ENCODE results near the gene HSF2BP.
"Not testable (repeated sequence)": the region's sequence is repeated elsewhere in the genome, so short reads cannot be mapped to it uniquely, and the experiment has no call there.

HSF2BP gene

DNA sequence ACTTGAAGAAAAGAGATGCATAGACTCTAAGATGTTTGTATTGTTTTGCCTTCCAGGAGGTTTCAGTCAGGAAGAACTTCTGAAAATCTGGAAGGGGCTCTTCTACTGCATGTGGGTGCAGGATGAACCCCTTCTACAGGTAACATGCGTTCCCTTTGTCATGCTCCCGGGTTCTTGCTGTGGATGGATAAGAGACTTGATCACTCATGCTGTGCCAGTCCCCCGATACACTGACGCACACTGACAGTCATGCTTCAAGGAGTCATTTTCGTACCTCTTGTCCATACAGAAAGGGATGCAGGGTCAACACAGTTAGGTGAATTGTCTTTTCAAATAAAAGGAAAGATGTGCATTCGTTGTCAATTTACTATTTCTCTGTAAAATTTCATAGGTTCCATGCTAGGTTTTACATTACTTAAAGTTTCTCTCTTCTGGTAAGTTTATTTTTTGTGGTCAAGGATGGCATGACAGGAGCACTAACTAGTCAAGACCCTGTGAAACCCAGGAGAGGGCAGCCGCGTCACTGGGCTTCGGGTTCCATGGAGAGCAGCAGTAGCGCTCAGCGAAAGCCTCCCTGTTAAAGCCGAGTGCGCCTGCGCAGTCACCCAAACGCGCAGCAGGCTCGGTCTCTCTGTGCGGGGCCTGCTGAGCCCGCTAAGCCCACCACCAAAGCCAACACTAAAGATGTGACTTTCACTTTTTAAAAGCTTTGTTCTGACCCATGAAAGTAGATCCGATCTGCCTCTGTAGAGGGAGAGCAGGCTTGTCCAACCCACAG, 10.7 kb upstream of the HSF2BP start:
- no peak for DNase-seq
- Mint-ChIP-seq H3K9me3 (no peaks in the 10 kb centered on the region), H3K27ac (no peak overlapping the region), H3K4me1 (ENCODE audit: low read depth) (peaks cover 30% of the 10 kb centered on the region), H3K4me3 (no peak overlapping the region), H3K27me3 (no peaks in the 10 kb centered on the region), H3K36me3 (ENCODE audit: low read depth) (peaks cover 90% of the 10 kb centered on the region)

DNA sequence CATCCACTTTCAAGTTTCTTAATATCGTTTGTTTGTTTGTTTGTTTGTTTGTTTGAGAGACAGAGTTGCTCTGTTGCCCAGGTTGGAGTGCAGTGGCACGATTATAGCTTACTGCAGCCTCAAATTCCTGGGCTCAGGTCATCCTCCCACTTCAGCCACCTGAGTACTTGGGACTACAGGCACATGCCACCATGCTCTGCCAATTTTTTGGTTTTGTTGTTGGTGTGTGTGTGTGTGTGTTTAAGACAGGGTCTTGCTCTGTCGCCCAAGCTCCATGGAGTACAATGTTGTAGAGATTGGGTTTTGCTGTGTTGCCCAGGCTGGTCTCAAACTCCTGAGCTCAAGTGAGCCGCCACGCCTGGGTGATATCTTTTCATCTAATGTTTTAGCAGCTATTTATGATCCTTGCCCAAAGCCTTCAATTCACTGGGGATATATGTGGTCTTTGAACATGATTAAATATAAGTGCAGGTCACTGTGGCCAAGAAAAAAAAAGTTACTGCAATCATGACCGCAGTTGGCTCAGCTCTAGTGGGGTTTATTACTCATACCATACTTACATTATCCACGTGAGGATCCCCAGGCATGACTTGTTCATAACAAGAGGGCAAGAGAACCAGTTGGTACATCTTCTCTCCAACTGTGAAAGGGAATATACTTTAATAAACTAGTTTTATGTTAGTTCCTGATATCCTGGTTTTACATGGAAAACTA, 8.1 kb upstream of the HSF2BP start:
- DNase-seq: no peak
- peaks cover 52% of the 10 kb centered on the region for H3K4me1 Mint-ChIP-seq (ENCODE audit: low read depth)
- no peaks in the 10 kb centered on the region for H3K27me3 Mint-ChIP-seq
- peak overlapping the region; percentile 82 for H3K27ac Mint-ChIP-seq
- no peak overlapping the region for H3K4me3 Mint-ChIP-seq
- H3K9me3 Mint-ChIP-seq: no peaks in the 10 kb centered on the region
- H3K36me3 Mint-ChIP-seq (ENCODE audit: low read depth): peaks cover 92% of the 10 kb centered on the region

DNA sequence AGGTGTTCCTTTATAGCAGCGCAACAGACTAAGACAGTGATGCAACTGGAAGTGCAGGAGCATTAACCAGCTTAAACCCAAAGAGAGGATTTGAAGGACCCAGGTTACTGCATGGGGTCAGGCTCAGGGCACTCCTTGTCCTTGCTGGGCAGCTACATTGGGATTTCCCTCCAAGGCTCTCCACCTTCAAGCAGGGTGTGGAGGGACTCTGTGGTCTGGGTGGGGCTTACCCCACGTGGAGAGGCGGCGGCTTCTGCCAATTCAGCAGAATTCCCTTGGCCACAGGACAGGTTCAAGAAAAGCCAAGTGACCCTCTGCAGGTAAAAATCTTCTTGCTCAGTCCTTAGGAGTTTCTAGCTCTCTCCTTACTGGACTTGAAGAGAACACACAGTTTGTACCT, 6.6 kb upstream of the HSF2BP start:
- Mint-ChIP-seq H3K27me3 (no peaks in the 10 kb centered on the region), H3K36me3 (ENCODE audit: low read depth) (peaks cover 92% of the 10 kb centered on the region), H3K9me3 (no peaks in the 10 kb centered on the region), H3K4me1 (ENCODE audit: low read depth) (peaks cover 67% of the 10 kb centered on the region), H3K4me3 (no peak overlapping the region), H3K27ac (no peak overlapping the region)
- DNase-seq: no peak

DNA sequence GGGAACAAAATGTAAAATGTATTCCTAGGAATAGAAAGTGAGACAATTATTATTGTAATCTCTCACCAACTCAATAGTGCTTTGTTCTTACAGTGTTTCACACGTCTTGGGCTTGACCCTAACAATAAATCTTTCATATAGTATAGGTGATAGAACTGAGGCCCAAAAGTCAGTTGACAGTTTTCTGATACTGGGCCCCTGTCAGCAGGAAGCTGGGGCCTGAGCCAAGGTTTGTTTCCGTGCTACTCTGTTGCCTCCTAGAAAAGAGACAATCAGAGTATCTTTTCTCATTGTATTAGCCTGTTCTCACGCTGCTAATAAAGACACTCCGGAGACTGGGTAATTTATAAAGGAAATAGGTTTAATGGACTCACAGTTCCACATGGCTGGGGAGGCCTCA, 5.1 kb upstream of the HSF2BP start:
- H3K9me3 Mint-ChIP-seq: no peaks in the 10 kb centered on the region
- DNase-seq: no peak
- peak overlapping the region; percentile 65 for H3K27ac Mint-ChIP-seq
- no peak overlapping the region for H3K4me3 Mint-ChIP-seq
- peaks cover 70% of the 10 kb centered on the region for H3K4me1 Mint-ChIP-seq (ENCODE audit: low read depth)
- peaks cover 88% of the 10 kb centered on the region for H3K36me3 Mint-ChIP-seq (ENCODE audit: low read depth)
- no peaks in the 10 kb centered on the region for H3K27me3 Mint-ChIP-seq

DNA sequence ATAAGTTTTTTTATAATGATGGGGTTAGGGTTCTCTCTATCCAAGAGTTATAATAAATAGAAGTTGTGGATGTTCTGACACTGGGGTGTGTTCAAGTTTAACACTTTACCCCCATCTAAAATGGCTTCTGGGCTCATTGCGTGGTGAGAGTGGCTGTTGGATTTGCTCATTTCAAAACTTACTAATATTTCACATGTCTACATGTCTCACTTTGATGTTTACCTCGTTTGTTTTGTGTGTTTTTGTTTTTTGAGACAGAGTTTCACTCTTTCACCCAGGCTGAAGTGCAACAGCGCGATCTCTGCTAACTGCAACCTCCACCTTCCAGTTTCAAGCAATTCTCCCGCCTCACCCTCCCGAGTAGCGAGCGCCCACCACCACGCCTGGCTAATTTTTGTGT, 3.7 kb upstream of the HSF2BP start:
- no peak overlapping the region for H3K4me3 Mint-ChIP-seq
- DNase-seq: no peak

DNA sequence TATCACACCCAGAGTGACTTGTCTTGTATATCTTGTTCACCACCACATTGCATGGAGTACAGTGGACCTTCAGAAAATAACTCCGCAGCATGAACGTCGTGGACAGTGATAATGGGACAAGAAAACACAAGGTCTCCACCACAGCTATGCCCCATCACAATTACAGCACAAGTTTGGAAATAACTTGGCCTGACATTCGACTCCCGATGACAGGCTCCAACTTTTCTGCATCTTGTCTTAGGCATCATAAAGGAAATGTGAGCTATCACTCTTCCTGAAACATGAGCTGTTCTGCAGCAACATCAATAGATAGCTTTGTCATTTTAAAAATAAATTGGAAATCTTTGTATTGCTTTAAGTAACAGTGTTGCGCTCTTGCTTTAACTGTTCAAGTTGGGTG, 3.0 kb upstream of the HSF2BP start:
- no peaks in the 10 kb centered on the region for H3K27me3 Mint-ChIP-seq
- H3K4me3 Mint-ChIP-seq: peak overlapping the region; percentile 94
- peak overlapping the region; percentile 96 for H3K27ac Mint-ChIP-seq

More for the DNA sequence above, 3.7 kb upstream of the HSF2BP start:
- no peaks in the 10 kb centered on the region for H3K9me3 Mint-ChIP-seq
- no peaks in the 10 kb centered on the region for H3K27me3 Mint-ChIP-seq
- H3K4me1 Mint-ChIP-seq (ENCODE audit: low read depth): peaks cover 72% of the 10 kb centered on the region
- H3K27ac Mint-ChIP-seq: peak overlapping the region; percentile 81
- peaks cover 81% of the 10 kb centered on the region for H3K36me3 Mint-ChIP-seq (ENCODE audit: low read depth)

DNA sequence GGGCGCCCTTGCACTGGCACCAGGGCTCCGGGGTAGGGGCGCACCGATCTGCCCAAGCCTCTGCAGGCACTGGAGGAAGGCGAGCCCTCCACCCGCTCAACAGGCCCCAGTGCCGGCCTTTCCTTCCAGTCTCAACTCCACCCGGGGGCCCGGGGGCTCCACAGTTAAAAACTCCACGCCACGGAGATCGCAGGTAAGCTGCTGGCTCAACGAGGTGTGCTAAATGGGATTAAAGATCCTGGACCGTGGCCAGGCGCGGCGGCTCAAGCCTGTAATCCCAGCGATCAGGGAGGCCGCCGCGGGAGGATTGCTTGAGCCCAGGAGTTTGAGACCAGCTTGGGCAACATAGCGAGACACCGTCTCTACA, 536 bp downstream of the HSF2BP start:
- peaks cover 42% of the 10 kb centered on the region for H3K4me1 Mint-ChIP-seq (ENCODE audit: low read depth)
- H3K27me3 Mint-ChIP-seq: no peaks in the 10 kb centered on the region
- DNase-seq: no peak
- H3K27ac Mint-ChIP-seq: peak overlapping the region; percentile 94
- H3K4me3 Mint-ChIP-seq: peak overlapping the region; percentile 94
- H3K9me3 Mint-ChIP-seq: no peaks in the 10 kb centered on the region
- peaks cover 41% of the 10 kb centered on the region for H3K36me3 Mint-ChIP-seq (ENCODE audit: low read depth)

More for the DNA sequence above, 3.0 kb upstream of the HSF2BP start:
- H3K4me1 Mint-ChIP-seq (ENCODE audit: low read depth): peaks cover 68% of the 10 kb centered on the region
- H3K9me3 Mint-ChIP-seq: no peaks in the 10 kb centered on the region
- DNase-seq: no peak
- peaks cover 74% of the 10 kb centered on the region for H3K36me3 Mint-ChIP-seq (ENCODE audit: low read depth)

DNA sequence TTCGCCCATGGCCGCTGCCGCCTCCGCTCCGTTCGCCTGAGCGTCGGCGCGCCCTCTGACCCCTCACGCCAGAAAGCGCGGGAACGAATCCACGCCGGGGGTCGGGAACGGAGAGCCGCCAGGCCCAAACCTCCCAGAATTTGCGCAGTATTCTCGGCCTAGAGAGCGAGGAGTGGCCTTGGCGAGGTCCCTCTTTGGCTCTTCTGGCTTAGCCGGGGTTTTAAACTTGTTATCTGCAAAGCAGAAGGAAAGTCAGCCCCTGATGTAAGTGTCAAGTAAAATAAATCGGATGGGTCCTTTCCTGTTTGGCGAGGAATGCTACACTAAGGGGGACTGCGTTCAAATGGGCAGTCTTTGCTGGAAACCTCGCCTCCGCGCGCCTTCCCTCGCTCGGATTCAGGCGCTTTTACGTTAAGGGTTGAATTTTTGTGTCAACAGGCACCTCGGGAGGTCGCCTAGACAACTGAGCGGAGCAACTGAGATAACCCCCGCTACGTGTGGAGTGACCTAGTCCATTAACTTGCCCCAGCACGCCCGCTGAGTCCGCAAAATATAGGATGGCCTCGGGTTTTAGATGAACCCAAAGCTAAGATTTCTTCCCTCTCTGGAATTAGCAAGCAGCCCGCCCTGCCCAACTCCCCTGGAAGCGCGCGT, 1.1 kb downstream of the HSF2BP start:
- H3K36me3 Mint-ChIP-seq (ENCODE audit: low read depth): peaks cover 35% of the 10 kb centered on the region
- H3K27me3 Mint-ChIP-seq: no peaks in the 10 kb centered on the region
- H3K9me3 Mint-ChIP-seq: no peaks in the 10 kb centered on the region
- H3K4me1 Mint-ChIP-seq (ENCODE audit: low read depth): peaks cover 39% of the 10 kb centered on the region
- DNase-seq: no peak
- H3K4me3 Mint-ChIP-seq: peak overlapping the region; percentile 7
- H3K27ac Mint-ChIP-seq: peak overlapping the region; percentile 22

DNA sequence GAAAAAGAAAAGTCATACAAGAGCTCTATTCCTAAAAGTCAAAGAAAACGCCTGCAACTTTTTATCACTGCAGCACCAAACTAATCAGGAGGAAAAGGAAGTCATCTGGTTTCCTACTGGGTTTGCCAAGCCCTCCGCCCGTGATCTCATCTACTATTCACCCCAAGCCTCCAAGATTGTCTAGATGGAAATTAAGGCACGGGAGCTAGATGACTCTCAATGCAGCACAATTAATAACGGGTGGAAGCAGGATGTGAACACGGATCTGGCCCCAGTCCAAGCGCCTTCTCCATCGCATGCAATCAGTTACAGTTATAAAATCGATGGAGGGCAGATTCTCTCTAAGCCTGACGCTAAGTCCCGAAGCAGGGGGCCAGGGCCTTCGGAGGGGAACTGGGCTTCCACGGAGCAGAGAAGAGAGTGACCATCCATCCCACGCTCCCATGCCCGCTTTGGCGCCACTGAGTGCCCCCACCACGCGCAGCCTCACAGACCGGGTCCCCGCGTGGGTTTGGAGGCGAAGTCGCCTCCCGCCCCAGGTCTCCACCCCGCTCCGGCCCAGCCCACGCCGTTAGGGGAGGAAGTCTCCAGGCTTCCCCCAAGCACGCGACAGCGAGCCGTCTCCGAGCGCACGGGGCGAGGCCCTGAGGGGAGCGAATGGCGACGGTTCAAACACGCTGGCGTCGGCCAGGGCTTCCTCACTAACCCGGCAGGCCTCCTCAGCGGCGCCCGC, 1.8 kb downstream of the HSF2BP start:
- Mint-ChIP-seq H3K27me3 (no peaks in the 10 kb centered on the region), H3K4me3 (peak overlapping the region; percentile 14), H3K27ac (peak overlapping the region; percentile 33), H3K36me3 (ENCODE audit: low read depth) (peaks cover 28% of the 10 kb centered on the region), H3K9me3 (no peaks in the 10 kb centered on the region), H3K4me1 (ENCODE audit: low read depth) (peaks cover 32% of the 10 kb centered on the region)
- no peak for DNase-seq

DNA sequence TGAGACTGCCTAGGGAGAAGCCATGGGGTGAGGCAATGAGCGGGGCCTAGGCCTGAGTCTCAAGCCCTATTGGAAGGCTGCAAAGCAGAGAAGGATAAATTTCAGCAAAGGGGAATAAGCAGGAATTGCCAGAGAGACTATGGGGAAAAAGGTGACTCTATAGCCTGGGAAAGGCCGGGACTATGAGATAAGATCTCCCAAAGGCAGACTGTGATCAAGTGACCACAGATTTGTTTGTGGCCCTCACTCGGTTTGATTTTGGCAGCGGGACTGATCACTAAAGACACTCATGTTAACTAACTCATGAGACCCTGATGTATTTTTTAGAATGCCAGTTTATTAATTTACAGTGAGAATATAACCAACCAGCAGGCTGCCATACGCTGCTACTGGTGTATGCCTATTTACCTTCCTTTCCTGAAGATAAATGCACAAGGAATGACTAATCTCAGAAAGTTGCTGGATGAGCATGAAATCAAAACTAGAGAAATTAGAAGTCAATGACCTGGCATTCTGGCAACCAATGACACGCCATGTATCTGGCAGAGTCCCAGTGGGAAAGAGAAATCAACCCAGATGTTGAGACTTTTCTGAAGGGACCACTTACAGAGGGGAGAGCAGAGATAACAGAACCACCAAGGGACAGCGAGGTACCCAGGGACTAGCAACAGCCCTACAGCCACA, 4.3 kb downstream of the HSF2BP start:
- Mint-ChIP-seq H3K4me3 (no peak overlapping the region), H3K27me3 (no peaks in the 10 kb centered on the region), H3K4me1 (ENCODE audit: low read depth) (peaks cover 11% of the 10 kb centered on the region), H3K36me3 (ENCODE audit: low read depth) (peaks cover 3% of the 10 kb centered on the region), H3K9me3 (no peaks in the 10 kb centered on the region), H3K27ac (no peak overlapping the region)
- DNase-seq: no peak

DNA sequence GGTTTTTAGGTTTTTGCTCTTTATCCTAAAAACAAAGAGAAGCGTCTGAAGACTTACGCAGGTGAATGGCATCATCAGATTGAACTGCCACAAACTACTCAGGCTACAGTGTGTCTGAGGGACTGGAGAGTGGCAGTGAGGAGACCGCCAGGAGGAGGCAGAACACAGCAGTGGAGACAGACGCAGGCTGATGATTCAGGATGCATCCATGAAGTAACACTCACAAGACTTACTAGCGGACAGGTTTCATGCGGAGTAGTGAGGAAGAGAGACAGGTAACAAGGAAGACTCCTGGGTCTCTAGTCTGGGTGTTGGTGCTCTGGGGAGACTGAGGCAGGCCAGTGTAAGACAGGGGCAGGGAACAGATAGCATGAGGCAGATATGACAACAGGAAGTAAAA, 5.7 kb downstream of the HSF2BP start:
- Mint-ChIP-seq H3K27me3 (no peaks in the 10 kb centered on the region), H3K36me3 (ENCODE audit: low read depth) (no peaks in the 10 kb centered on the region), H3K4me1 (ENCODE audit: low read depth) (peaks cover 5% of the 10 kb centered on the region), H3K4me3 (no peak overlapping the region), H3K9me3 (no peaks in the 10 kb centered on the region), H3K27ac (no peak overlapping the region)
- no peak for DNase-seq

DNA sequence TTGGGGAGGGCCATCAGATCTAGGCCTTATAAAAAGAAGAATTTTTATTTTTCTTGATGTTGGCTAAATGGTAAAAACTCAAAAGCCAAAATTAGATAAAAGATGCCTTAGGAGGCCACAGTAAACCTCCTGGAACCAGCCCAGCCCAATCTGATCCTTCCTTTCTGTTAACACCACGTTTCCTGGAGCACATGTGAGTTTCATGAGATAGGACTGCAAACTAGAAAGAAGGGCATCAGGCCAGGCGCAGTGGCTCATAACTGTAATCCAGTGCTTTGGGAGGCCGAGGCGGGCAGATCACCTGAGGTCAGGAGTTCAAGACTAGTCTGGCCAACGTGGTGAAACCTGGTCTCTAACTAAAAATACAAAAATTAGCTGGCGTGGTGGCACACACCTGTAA, 6.7 kb downstream of the HSF2BP start:
- Mint-ChIP-seq H3K4me1 (ENCODE audit: low read depth) (peaks cover 5% of the 10 kb centered on the region), H3K36me3 (ENCODE audit: low read depth) (no peaks in the 10 kb centered on the region), H3K4me3 (no peak overlapping the region), H3K27ac (no peak overlapping the region), H3K9me3 (no peaks in the 10 kb centered on the region), H3K27me3 (peaks cover 4% of the 10 kb centered on the region)
- no peak for DNase-seq

DNA sequence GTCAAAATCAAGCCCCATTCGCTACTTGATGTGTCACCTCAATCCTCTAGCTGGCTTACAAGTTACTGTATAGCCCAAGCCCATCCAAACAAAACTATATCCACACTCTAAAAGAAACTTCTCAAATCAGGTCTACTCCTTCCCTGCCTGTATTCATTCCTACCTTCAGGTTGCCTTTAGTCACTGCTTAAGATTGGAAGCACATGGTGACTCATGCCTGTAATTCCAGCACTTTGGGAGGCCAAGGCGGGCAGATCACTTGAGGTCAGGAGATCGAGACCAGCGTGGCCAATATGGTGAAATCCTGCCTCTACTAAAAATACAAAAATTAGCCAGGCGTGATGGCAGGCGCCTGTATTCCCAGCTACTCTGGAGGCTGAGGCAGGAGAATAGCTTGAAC, 7.4 kb downstream of the HSF2BP start:
- not testable (repeated sequence) for H3K9me3 Mint-ChIP-seq; H3K27me3 Mint-ChIP-seq; DNase-seq; H3K27ac Mint-ChIP-seq; H3K4me1 Mint-ChIP-seq (ENCODE audit: low read depth); H3K36me3 Mint-ChIP-seq (ENCODE audit: low read depth); H3K4me3 Mint-ChIP-seq

DNA sequence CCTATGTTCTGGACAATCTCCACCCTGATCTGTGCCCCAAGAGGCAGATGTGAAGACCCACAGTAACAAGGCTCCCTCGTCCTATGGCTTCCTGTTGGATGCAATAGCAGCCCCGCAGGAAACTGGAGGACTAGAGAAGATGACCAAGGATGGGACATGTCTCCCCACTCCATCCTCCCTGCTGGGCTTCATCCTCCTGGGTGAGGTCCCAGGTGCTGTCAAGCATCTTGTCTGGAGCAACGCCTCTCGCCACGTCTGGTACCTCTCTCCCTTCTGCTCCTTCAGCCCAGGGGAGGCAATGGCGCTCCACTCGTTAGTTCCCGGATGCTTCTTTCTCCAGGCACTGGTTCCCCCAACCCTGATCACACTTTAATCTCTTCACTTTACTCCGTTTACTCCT, 11.1 kb downstream of the HSF2BP start:
- peaks cover 23% of the 10 kb centered on the region for H3K4me1 Mint-ChIP-seq (ENCODE audit: low read depth)
- no peaks in the 10 kb centered on the region for H3K9me3 Mint-ChIP-seq
- peaks cover 4% of the 10 kb centered on the region for H3K27me3 Mint-ChIP-seq
- H3K27ac Mint-ChIP-seq: no peak overlapping the region
- no peak overlapping the region for H3K4me3 Mint-ChIP-seq
- DNase-seq: no peak
- no peaks in the 10 kb centered on the region for H3K36me3 Mint-ChIP-seq (ENCODE audit: low read depth)

Measured in activated T-cell treated with anti-CD3 and anti-CD28 coated beads, Interleukin-2, amount 50 U/mL, for 24 hours (primary cell).